Fibroblast of pulmonary artery (primary cell): Measurements from ENCODE around the gene B3GALNT1.

Source experiments
- DNase-seq: peaks from one replicate; pipeline ENCODE4 v3.0.0-alpha.2; 2010; ENCODE audit warnings: low read depth
- H3K4me3 ChIP-seq: replicated peaks from 2 replicates; pipeline ENCODE4 v1.5.1; 2011; ENCODE audit warnings: low read depth, mild to moderate bottlenecking, control low read depth, low read length, moderate library complexity
- CTCF ChIP-seq: IDR thresholded peaks from 2 replicates; pipeline ENCODE4 v1.5.1; 2011; ENCODE audit warnings: mild to moderate bottlenecking, control low read depth, low read length, inconsistent platforms; ENCODE audit errors: missing control alignments

The B3GALNT1 gene

GRCh38 chr3:161103776-161104385, 1.3 kb downstream of the B3GALNT1 start:
- no peak for DNase-seq
- H3K4me3 ChIP-seq = peak overlapping the region; percentile 70
- TF ChIP-seq CTCF = no peak

- no peak overlapping the region for H3K4me3 ChIP-seq
- TF ChIP-seq CTCF = no peak
- no peak for DNase-seq
Measured at GRCh38 chr3:161101609-161102008, 3.5 kb downstream of the B3GALNT1 start.

GRCh38 chr3:161100994-161101393, 4.2 kb downstream of the B3GALNT1 start:
- no peak overlapping the region for H3K4me3 ChIP-seq
- DNase-seq = no peak
- TF ChIP-seq CTCF = no peak

GRCh38 chr3:161096771-161097367, 8.3 kb downstream of the B3GALNT1 start:
- TF ChIP-seq CTCF = peak; percentile 29
- H3K4me3 ChIP-seq = no peak overlapping the region
- no peak for DNase-seq

- no peak for DNase-seq
- TF ChIP-seq CTCF = no peak
- no peak overlapping the region for H3K4me3 ChIP-seq
Measured at GRCh38 chr3:161093895-161094294, 11.3 kb downstream of the B3GALNT1 start.

- DNase-seq = no peak
- no peak for TF ChIP-seq CTCF
- no peak overlapping the region for H3K4me3 ChIP-seq
Measured at GRCh38 chr3:161084277-161084676, 20.9 kb downstream of the B3GALNT1 start.

- no peak for DNase-seq
- no peak for TF ChIP-seq CTCF
- no peak overlapping the region for H3K4me3 ChIP-seq
Measured at GRCh38 chr3:161083131-161083530, 22.0 kb downstream of the B3GALNT1 start.
